EL (cell line): Measurements from ENCODE around the gene STPG2.

Source experiments
- DNase-seq: peaks from one replicate; pipeline ENCODE4 v3.0.0-alpha.2; 2016

Gene STPG2

GRCh38 chr4:98143001-98143899 lies at the start of gene STPG2:
TSS of gene STPG2 (minus strand) at chr4:98143476.
- peak; percentile 93 for DNase-seq

GRCh38 chr4:98185279-98185678 lies 42.0 kb upstream of the STPG2 start:
- no peak for DNase-seq

DNA sequence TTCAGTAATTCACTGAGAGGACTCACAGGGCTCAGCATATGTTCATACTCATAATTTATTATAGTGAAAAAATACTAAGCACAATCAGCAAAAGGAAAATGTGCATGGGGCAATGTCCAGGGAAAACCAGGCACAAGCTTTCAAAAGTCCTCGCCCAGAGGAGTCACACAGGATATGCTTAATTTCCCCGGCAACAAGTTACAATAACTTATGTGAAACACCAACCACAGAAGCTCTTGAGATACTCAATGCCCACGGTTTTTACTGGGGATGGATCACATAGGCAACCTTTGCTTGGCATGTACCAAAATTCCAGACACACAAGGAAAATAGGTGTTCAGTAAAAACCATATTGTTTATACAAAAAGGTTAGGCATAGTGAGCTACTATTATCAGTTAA lies 38.5 kb upstream of the STPG2 start:
- peak; percentile 12 for DNase-seq

GRCh38 chr4:98179951-98180350 lies 36.7 kb upstream of the STPG2 start:
- DNase-seq, result no peak

GRCh38 chr4:98176531-98176930 lies 33.3 kb upstream of the STPG2 start:
- no peak for DNase-seq

DNA sequence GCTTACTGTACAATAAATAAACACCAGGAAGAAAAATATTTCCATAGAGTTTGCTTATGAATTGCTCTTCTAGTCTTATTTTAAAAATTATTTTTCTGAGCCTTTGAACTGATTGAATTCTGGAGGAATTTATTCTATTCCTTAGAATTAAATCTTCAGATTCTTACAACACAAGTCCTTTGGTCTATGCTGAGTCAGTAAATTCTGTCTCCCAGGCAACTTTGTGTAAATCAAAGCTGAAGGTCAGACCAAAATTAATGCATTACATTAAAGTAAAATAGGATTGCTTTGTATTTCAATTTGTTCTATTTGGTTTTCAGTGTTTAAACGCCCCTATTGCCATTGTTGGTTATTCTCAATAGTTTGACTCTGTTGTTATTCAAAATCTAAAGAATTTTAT lies 26.8 kb upstream of the STPG2 start:
- no peak for DNase-seq

- DNase-seq, result no peak
These were observed 23.4 kb upstream of the STPG2 start for GRCh38 chr4:98166731-98167041.

- peak; percentile 21 for DNase-seq
These were observed 22.9 kb upstream of the STPG2 start for GRCh38 chr4:98166025-98166730.

GRCh38 chr4:98162696-98163095 lies 19.4 kb upstream of the STPG2 start:
- DNase-seq, result no peak

DNA sequence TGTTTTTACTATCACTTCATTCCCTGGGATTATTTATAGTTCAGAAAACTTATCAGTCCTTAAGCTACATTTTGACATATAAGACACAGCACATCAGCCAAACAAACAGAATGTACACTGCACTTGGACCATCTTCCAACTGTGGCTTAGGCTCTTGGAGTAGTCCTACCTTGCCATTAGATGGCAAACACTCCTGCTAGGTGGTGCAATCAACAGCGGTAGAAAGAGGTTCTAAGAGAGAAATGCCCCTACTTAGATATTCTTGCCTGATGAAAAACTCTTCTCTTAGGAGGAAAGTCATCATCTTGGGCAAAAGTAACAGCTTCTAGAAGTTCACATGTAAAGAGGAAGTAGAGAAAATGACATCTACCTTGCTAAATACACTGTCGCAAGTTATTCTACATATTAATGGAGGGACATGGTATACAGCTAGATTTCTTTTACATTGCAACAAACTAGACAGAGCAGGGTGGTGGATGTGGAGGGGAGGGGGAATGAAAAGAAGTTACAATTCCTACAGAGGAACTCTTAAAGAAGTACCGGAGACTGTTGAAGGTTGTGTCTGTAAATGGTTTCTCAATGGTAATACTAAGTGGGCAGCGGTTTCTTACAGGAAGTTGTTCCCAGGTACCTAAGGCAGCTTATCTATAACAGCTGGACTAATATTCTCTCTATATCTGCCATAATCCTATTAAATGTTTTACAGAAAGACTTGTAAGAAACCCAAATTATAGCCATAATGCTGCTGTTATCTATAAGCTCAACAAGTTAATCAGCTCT lies 8.1 kb upstream of the STPG2 start:
- no peak for DNase-seq

DNA sequence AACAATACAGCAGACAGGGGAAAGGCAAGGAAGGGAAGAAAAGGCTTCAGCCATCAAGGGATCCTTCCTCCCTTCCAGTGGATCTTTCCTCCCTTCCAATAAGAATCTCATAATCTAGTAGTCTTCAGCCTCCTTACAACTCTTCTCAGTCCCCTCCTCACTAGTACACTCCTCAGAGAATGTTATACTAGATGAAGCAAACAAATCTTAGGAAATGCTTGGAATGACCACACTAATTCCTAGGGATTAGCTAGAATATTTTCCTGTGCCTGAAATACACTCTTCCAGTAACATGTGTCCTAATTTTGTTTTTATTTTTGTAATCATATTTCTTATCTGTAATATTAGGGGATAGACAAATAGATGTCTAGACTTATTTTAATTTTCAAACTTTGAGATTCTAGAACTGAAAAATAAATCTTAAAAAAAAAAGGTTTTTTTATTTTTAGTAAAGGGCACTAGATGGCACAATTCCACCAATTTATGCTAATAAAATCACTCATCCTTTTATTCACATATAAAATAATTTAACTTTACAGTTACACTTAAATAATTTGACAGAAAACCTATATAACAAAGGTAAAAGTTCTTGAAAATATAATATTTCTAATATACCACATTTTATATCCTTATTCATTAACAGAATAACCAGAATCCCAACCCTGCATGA lies 7.0 kb upstream of the STPG2 start:
- no peak for DNase-seq

- no peak for DNase-seq
These were observed 5.6 kb upstream of the STPG2 start for GRCh38 chr4:98148856-98149255.

DNA sequence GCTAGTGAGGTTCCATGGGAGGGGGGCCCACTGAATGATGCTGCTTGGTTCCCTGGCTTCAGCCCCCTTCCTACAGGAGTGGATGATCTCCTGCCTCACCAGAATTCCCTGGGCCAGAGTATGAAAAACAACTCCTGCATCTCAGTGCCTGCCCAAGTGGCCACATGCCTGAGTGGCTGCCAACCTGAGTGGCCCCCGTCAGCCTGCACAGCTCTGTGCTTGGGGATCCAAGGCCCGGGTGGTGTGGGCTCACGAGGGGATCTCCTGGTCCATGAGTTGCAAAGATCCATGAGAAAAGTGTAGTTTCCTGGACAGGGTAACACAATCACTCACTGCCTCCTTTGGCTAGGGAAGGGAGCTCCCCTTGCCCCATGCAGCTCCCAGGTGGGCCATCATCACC lies 17.1 kb downstream of the STPG2 start:
- no peak for DNase-seq

DNA sequence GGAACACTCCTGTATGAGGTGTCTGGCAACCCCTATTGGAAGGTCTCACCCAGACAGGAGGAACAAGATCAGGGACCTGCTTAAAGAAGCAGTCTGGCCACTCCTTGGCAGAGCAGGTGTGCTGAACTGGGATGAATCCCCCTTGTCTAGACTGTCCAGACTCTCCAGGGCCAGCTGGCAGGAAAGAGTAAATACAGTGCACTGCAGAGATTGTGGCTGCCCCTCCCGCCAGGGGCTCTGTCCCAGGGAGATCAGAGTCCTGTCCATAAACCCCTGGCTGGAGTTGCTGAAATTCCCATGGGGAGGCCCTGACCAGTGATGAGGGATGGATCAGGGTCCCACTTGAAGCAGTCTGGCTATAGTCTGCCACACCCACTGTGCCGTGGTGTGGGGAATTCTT lies 17.7 kb downstream of the STPG2 start:
- DNase-seq, result no peak

DNA sequence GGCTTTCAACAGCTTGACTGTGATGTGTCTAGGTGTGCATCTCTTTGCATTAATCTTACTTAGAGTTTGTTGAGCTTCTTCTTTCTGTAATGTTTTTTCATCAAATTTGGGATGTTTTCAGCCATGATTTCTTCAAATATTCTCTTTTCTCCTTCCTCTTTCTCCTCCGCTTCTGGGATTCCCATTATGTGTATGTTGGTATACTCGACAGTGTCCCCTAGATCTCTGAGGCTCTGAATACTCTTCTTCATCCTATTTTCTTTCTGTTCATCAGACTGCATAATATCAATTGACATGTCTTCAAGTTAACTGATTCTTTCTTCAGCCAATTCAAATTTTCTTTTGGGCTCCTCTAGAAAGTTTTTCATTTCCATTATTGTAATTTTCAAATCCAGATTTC lies 25.9 kb downstream of the STPG2 start:
- no peak for DNase-seq

DNA sequence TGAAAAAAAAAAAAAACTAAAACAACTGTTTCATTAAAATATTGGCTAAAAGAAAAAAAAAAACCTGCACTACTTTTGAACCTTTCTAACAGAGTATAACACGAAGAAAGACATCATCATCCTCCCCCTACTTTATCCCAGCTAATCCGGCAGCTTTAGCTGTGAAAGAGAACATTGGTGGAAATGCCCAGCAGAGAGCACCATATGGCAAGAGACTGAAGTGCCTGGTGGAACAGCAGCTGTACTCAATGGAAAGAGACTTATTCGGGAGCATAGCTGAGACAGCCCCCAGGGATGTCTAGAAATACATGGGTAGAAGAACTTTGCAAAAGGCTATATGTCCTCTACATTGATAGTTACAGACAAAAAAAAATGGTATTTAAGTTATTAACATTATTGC lies 30.3 kb downstream of the STPG2 start:
- DNase-seq, result peak; percentile 18

GRCh38 chr4:98110929-98111328 lies 32.3 kb downstream of the STPG2 start:
- DNase-seq, result no peak

GRCh38 chr4:98110214-98110613 lies 33.1 kb downstream of the STPG2 start:
- DNase-seq, result no peak

- DNase-seq, result no peak
These were observed 40.6 kb downstream of the STPG2 start for GRCh38 chr4:98102660-98103059.

DNA sequence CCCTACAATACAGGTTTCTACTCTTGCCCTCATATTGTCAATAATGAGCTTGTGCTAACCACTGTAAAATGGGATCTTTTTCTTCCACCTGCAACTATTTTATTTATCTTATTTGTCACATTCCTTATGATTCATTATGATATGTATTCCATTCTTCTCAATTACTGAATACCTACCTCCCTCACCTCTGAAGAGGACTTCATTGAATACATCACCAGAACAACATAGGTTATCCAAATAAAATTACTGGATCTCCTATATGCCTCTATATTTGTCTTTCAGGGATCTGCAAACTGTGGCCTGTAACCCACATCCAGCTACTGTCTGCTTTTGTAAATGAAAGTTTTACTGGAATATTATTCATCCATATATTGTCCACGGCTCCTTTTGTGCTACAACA lies 41.3 kb downstream of the STPG2 start:
- no peak for DNase-seq

GRCh38 chr4:98098764-98099163 lies 44.5 kb downstream of the STPG2 start:
- DNase-seq, result no peak

DNA sequence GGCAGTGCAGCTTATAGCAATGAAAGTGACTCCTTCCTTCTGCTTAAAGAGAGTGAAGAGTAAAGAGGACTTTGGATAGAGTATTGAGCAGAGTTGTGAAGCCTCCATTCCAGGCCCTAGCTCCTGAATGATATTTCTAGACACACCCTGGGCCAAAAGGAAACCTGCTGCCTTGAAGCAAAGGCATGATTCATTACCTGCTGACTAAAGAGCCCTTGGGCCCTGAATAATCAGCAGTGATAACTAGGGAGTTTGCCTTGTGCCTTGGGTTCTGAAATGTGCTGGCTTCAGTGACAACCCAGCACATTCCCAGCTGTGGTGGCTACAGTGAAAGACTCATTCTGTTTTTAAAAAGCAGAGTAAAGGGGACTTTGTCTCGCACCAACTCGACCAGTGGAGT lies 49.2 kb downstream of the STPG2 start:
- no peak for DNase-seq

DNA sequence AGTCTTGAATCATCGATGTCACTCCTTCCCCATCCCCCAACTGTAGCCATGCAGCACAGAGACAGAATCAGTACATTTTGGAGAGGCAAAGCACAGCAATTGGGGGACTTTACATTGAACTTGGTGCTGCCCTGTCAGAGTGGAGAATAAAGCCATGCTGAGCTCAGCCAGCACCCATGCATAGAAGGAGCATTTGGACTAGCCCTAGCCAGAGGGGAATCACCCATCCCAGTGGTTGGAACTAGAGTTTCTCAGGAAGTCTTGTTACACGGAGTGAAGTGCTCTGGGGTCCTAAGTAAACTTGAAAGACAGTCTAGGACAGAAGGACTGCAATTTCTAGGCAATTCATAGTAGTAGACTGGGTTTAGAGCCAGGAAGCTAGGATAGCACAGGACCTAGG lies 49.6 kb downstream of the STPG2 start:
- no peak for DNase-seq
